Activated CD4-positive, alpha-beta memory T cell treated with anti-CD3 and anti-CD28 coated beads, Interleukin-2, amount 10 ng/mL, durations not matched to agents 7 days and 5 days (primary cell): ENCODE results near the gene COL4A1. TPM values are rescaled to one million over a fixed set of nuclear protein-coding genes. Genes with fewer than 3 reads are reported as not detected.

ENCODE experiments used
- CTCF ChIA-PET: fragments of 350-600 bp; sonication (Branson Sonifier 250); formaldehyde crosslinking; loops from one replicate; lab custom pipeline; 2021; ENCODE audit warnings: antibody characterized with exemption, inconsistent platforms; lab: Charles Lee
- POLR2A ChIA-PET: fragments of 350-600 bp; sonication (Branson Sonifier 250); formaldehyde crosslinking; loops from one replicate; lab custom pipeline; 2021; ENCODE audit warnings: antibody characterized with exemption; lab: Charles Lee
- DNase-seq: peaks from one replicate; pipeline ENCODE4 v3.0.0-alpha.2; 2020
- H3K27ac Mint-ChIP-seq: one replicate; pipeline ENCODE4 v1.8.0; 2021; ENCODE audit warnings: mild to moderate bottlenecking, mixed read lengths
- H3K27me3 Mint-ChIP-seq: one replicate; pipeline ENCODE4 v1.8.0; 2021; ENCODE audit warnings: mixed read lengths
- H3K36me3 Mint-ChIP-seq: one replicate; pipeline ENCODE4 v1.8.0; 2021; ENCODE audit warnings: low read depth, mixed read lengths
- H3K4me1 Mint-ChIP-seq: one replicate; pipeline ENCODE4 v1.8.0; 2021; ENCODE audit warnings: mixed read lengths
- H3K4me3 Mint-ChIP-seq: one replicate; pipeline ENCODE4 v1.8.0; 2021; ENCODE audit warnings: mild to moderate bottlenecking, mixed read lengths
- H3K9me3 Mint-ChIP-seq: one replicate; pipeline ENCODE4 v1.8.0; 2021; ENCODE audit warnings: mixed read lengths
- total RNA-seq, 2 experiments: library from RNA; stranded (reverse); gene quantifications; one replicate each; pipeline ENCODE4 v1.2.3, GENCODE V29; 2021

COL4A1 gene
- total RNA-seq, 2 experiments from 2014 or later = not detected

DNA sequence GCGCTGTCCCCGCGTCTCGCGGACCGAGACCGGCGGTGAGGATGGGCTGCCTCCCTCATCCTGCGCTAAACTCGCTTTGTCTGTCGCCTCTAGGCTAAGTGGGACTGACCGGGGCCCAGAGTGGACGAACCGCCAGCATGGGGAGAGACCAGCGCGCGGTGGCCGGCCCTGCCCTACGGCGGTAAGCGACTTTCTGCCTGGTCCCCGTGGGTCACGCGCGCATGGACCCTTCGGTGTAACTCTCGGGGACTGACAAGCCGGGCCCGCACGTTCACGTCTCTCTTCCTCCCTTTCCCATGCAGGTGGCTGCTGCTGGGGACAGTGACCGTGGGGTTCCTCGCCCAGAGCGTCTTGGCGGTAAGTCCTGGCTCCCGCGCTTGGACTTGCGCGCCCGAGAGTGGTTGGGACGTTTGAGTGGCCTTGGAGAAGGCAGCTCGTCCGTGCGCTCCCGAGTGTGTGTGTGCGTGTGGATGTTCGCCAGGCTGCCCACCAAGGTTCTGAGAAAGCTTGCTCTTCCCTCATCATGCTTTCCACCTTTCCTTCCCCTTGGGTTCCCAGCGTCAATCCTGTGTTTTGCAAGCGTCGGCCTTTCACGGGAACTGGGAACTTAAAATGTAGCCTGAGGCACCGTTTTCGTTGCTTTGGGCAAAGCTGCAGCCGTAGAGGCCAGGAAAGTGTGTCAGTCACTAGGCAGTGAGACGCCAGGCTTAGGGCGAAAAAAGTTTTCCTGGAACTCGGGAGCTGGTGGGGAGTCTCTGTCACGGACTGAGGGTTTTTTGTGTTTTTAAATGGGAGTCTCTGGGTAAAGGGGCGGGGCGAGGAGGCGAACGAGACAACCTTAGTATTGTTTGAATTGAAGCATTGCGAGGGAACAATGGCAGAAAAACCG is 1.1 kb upstream of the COL4A1 start:
- ChIA-PET POLR2A (no interaction called here), CTCF (interaction anchor here (1.3 kb wide), 1 partner anchor 104 kb away, joined by 4 read pairs; no protein-coding TSS in a partner anchor)
- H3K9me3 Mint-ChIP-seq = no peaks in the 10 kb centered on the region
- H3K27ac Mint-ChIP-seq = no peak overlapping the region
- peaks cover 70% of the 10 kb centered on the region for H3K27me3 Mint-ChIP-seq
- H3K4me3 Mint-ChIP-seq = no peak overlapping the region
- peaks cover 3% of the 10 kb centered on the region for H3K36me3 Mint-ChIP-seq
- DNase-seq = no peak
- peaks cover 4% of the 10 kb centered on the region for H3K4me1 Mint-ChIP-seq

DNA sequence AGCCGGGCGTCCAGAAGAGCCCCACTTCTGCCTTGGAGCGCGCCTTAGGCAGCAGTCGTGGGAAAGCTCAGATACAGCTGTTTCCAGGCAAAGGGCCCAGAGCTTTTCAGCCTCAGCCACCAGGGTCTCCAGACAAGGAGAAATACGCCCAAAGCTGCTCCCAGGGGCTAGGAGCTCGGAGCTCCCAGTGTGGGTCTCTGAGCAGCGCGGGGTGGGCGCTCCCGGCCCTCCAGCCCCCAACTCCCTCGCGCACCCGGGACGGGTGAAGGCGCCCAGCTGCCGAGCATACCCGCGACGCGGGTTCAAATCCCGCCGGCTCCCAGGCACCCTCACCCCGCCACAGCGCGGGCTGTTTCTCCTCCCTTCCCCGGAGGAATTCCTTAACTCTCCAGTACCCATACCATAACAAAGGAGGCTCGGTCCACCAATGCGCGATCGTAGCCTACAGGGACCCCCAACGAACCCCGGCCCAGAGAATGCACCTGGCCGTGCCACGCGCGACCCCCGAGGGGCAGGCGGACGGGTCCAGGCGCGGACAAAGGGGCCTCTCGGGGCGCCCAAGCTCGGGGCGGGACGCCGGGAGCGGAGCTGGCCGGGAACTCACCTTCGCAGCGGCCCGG is 507 bp downstream of the COL4A1 start:
- peaks cover 3% of the 10 kb centered on the region for H3K36me3 Mint-ChIP-seq
- CTCF ChIA-PET = no interaction called here

GRCh38 chr13:110305949-110306339 is 1.0 kb downstream of the COL4A1 start:
- Mint-ChIP-seq H3K4me3 (no peak overlapping the region), H3K4me1 (peaks cover 4% of the 10 kb centered on the region)

More for the DNA sequence above, 507 bp downstream of the COL4A1 start:
- DNase-seq = no peak
- H3K4me3 Mint-ChIP-seq = no peak overlapping the region
- peaks cover 4% of the 10 kb centered on the region for H3K4me1 Mint-ChIP-seq
- H3K9me3 Mint-ChIP-seq = no peaks in the 10 kb centered on the region
- POLR2A ChIA-PET = no interaction called here
- peaks cover 69% of the 10 kb centered on the region for H3K27me3 Mint-ChIP-seq
- H3K27ac Mint-ChIP-seq = no peak overlapping the region

DNA sequence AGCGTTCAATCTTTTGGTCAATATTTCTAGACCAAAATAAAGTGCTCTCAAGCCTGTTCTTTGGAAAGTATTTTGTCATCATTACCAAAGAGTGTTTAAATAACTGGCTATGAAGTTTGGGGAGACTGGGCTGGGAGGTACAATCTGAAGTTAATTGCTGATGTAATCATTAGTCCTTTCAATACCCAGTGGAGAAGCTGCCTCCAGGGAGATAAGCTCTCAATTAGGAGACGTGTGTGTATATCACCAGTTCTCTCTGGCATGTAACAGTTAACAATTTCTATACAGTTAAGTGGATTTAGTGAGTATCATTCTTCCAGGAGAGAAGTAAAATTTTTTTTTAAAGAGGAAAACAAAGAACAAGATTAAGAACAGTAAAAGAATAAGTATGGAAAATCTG is 1.4 kb downstream of the COL4A1 start:
- ChIA-PET CTCF (no interaction called here), POLR2A (no interaction called here)
- Mint-ChIP-seq H3K27me3 (peaks cover 70% of the 10 kb centered on the region), H3K27ac (no peak overlapping the region), H3K36me3 (peaks cover 3% of the 10 kb centered on the region), H3K9me3 (no peaks in the 10 kb centered on the region), H3K4me1 (peaks cover 4% of the 10 kb centered on the region), H3K4me3 (no peak overlapping the region)
- no peak for DNase-seq

More at GRCh38 chr13:110305949-110306339, 1.0 kb downstream of the COL4A1 start:
- ChIA-PET POLR2A (no interaction called here), CTCF (no interaction called here)
- no peak for DNase-seq
- H3K36me3 Mint-ChIP-seq = peaks cover 3% of the 10 kb centered on the region
- peaks cover 70% of the 10 kb centered on the region for H3K27me3 Mint-ChIP-seq
- no peaks in the 10 kb centered on the region for H3K9me3 Mint-ChIP-seq
- H3K27ac Mint-ChIP-seq = no peak overlapping the region

DNA sequence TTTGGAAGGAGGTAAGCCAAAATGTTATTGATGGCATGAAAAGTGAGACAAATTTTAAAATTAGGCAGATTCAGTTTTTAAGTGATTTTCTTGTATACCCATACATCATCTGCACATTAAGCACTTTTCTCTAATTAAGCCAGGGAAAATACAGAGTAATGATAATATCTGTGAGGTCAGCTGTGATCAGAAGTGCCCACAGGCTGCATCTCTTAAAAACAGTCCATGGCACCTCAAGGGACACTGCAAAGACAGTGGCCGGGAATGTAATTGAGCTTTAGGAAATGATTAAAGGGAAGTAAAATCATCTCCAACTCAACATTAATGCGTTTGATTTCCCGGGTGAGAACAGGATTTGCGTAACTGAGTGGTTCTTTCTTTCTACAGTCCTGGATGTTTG is 2.0 kb downstream of the COL4A1 start:
- no peak overlapping the region for H3K27ac Mint-ChIP-seq
- no peaks in the 10 kb centered on the region for H3K9me3 Mint-ChIP-seq
- ChIA-PET POLR2A (no interaction called here), CTCF (no interaction called here)
- H3K4me1 Mint-ChIP-seq = peaks cover 4% of the 10 kb centered on the region
- peaks cover 74% of the 10 kb centered on the region for H3K27me3 Mint-ChIP-seq
- no peak for DNase-seq
- H3K36me3 Mint-ChIP-seq = peaks cover 3% of the 10 kb centered on the region
- H3K4me3 Mint-ChIP-seq = no peak overlapping the region

- Mint-ChIP-seq H3K4me3 (no peak overlapping the region), H3K27me3 (peaks cover 72% of the 10 kb centered on the region), H3K4me1 (peaks cover 4% of the 10 kb centered on the region), H3K36me3 (peaks cover 3% of the 10 kb centered on the region), H3K9me3 (no peaks in the 10 kb centered on the region), H3K27ac (no peak overlapping the region)
- CTCF ChIA-PET = no interaction called here
- POLR2A ChIA-PET = no interaction called here
- no peak for DNase-seq
Measured at GRCh38 chr13:110304256-110304655, 2.7 kb downstream of the COL4A1 start.

GRCh38 chr13:110303644-110304043 is 3.3 kb downstream of the COL4A1 start:
- POLR2A ChIA-PET = no interaction called here
- CTCF ChIA-PET = no interaction called here
- peaks cover 7% of the 10 kb centered on the region for H3K4me1 Mint-ChIP-seq
- no peak overlapping the region for H3K4me3 Mint-ChIP-seq
- DNase-seq = no peak
- H3K27me3 Mint-ChIP-seq = peaks cover 69% of the 10 kb centered on the region
- no peaks in the 10 kb centered on the region for H3K9me3 Mint-ChIP-seq
- peaks cover 3% of the 10 kb centered on the region for H3K36me3 Mint-ChIP-seq
- H3K27ac Mint-ChIP-seq = no peak overlapping the region

DNA sequence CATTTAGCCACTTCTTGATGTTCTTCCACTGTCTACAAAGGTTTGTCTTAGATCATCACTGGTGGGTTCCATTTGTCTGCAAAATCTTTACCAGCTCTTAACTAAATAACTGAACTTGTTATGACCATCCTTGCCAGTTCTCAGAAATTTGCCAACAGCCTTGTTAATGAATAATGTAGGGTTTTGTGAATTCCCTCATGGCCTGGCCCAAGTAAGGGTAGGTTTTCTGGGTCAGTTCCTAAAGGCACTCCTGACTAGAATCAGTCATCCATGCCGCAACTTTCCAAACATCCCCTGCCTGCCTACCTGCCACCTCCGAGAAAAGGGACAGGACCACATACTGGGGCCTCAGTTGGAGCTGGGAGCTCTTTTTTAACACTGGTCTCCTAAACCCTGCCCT is 4.0 kb downstream of the COL4A1 start:
- Mint-ChIP-seq H3K4me3 (no peak overlapping the region), H3K4me1 (peaks cover 5% of the 10 kb centered on the region), H3K27ac (no peak overlapping the region), H3K9me3 (no peaks in the 10 kb centered on the region), H3K27me3 (peaks cover 69% of the 10 kb centered on the region), H3K36me3 (peaks cover 3% of the 10 kb centered on the region)
- ChIA-PET POLR2A (no interaction called here), CTCF (no interaction called here)
- DNase-seq = no peak

GRCh38 chr13:110301606-110302553 is 5.1 kb downstream of the COL4A1 start:
- H3K27me3 Mint-ChIP-seq = peaks cover 71% of the 10 kb centered on the region
- peaks cover 5% of the 10 kb centered on the region for H3K4me1 Mint-ChIP-seq
- no peak overlapping the region for H3K4me3 Mint-ChIP-seq
- DNase-seq = no peak
- ChIA-PET POLR2A (no interaction called here), CTCF (no interaction called here)
- peaks cover 3% of the 10 kb centered on the region for H3K36me3 Mint-ChIP-seq
- H3K9me3 Mint-ChIP-seq = no peaks in the 10 kb centered on the region
- H3K27ac Mint-ChIP-seq = no peak overlapping the region

DNA sequence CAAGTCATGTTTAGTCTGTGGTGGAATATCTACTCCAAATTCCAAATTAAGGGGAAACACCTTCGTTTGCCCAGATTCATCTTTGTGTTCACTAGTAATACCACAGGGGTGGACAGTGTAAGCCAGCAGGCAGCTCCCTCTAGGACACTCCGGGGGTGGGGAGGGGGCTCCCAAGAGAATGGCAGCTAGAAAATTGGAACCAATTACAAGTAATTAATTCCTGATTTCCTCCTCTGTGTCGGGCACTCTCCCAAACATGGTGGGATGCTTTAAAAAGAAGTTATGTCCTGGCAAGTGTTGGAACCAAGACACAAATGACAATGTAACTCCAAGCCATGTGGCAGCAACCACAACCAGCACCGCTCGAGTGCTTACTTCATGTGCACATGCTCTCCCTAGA is 5.9 kb downstream of the COL4A1 start:
- peaks cover 3% of the 10 kb centered on the region for H3K36me3 Mint-ChIP-seq
- POLR2A ChIA-PET = no interaction called here
- no peak for DNase-seq

DNA sequence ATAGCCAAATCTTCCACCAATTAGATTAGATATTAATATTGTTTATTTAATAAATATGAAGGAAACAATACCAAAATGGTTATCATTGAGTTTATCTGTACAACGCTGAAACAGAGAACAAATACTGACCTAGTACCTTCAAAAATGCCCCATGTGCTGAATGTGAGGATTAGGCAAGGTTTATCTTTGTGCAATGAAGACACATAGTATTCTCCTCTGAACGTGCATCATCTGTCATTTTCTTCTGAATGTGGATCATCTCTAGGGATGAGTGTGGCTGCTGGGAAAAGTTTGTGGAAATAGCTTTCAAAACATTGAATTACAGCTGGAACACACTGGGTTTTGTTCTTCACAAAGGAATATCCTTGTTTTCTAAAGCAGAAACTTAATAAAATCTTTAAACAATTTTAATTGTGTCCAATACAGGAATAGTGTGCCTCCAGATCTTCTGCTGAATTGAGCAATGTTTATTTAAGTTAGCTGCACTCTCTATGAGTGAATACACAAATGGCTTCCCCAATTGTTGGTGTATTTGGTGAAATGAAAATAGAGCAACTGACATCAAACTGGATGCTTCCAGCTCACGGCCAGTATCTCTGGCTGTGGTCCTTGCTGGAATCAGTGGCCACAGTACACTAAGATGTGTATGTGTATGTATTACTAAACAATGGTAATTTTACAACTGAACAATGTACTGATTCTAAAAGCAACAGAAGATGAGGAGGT is 6.7 kb downstream of the COL4A1 start:
- no peak for DNase-seq
- ChIA-PET CTCF (interaction anchor here (1.1 kb wide), 1 partner anchor 80 kb away, joined by 3 read pairs; no protein-coding TSS in a partner anchor), POLR2A (no interaction called here)
- Mint-ChIP-seq H3K36me3 (no peaks in the 10 kb centered on the region), H3K9me3 (no peaks in the 10 kb centered on the region), H3K27ac (no peak overlapping the region), H3K4me3 (no peak overlapping the region), H3K27me3 (peaks cover 73% of the 10 kb centered on the region), H3K4me1 (peaks cover 3% of the 10 kb centered on the region)

More for the DNA sequence above, 5.9 kb downstream of the COL4A1 start:
- Mint-ChIP-seq H3K27me3 (peaks cover 76% of the 10 kb centered on the region), H3K9me3 (no peaks in the 10 kb centered on the region), H3K27ac (no peak overlapping the region), H3K4me3 (no peak overlapping the region), H3K4me1 (peaks cover 5% of the 10 kb centered on the region)
- CTCF ChIA-PET = interaction anchor here (1.1 kb wide), 1 partner anchor 80 kb away, joined by 3 read pairs; no protein-coding TSS in a partner anchor

DNA sequence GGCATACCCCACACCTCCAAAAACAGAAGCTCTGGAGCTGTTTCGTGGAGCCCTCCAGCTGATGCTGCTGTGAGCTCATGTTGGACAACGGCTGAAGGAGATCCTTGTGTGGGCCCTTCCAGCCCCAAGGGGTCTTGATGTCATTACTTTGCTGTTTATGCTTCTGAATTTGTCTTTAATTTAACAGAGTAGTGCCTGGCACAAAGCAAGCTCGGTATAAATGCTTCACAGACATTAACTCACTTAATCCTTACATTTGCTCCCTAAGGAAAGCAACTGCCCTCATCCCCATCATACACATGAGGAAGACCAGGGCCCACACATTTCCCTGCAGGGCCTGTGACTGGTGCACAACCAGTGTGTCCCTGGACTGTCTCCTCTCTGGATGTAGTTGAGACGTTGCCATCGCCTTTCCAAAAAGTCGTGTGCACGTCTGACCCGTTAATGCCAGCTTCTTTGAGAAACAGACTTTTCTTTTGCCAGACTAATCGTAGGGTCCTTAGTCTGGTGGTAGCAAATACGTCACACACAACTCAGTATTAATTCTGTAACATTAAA is 7.6 kb downstream of the COL4A1 start:
- Mint-ChIP-seq H3K27ac (no peak overlapping the region), H3K9me3 (no peaks in the 10 kb centered on the region), H3K4me1 (peaks cover 3% of the 10 kb centered on the region), H3K4me3 (no peak overlapping the region), H3K27me3 (peaks cover 64% of the 10 kb centered on the region), H3K36me3 (no peaks in the 10 kb centered on the region)
- ChIA-PET CTCF (no interaction called here), POLR2A (no interaction called here)
- DNase-seq = no peak
